ENCODE data around the gene SUSD2.
"Not testable (repeated sequence)": the region's sequence is repeated elsewhere in the genome, so short reads cannot be mapped to it uniquely, and the experiment has no call there.

Gene SUSD2

GRCh38 chr22:24190596-24191208 lies 9.4 kb downstream of the SUSD2 start:
- DNase-seq = no peak

- no peak for DNase-seq
These were observed 10.1 kb downstream of the SUSD2 start for GRCh38 chr22:24191381-24191841.

GRCh38 chr22:24191893-24192292 lies 10.6 kb downstream of the SUSD2 start:
- no peak for DNase-seq

- no peak for DNase-seq
These were observed 17.4 kb downstream of the SUSD2 start for GRCh38 chr22:24198682-24199052.

GRCh38 chr22:24200619-24201212 lies 19.4 kb downstream of the SUSD2 start:
- no peak for DNase-seq

- DNase-seq = no peak
These were observed 20.7 kb downstream of the SUSD2 start for GRCh38 chr22:24201681-24202614.

GRCh38 chr22:24203856-24204255 lies 22.6 kb downstream of the SUSD2 start:
- DNase-seq = not testable (repeated sequence)

GRCh38 chr22:24205438-24206195 lies 24.3 kb downstream of the SUSD2 start:
- DNase-seq = no peak

- not testable (repeated sequence) for DNase-seq
These were observed 25.4 kb downstream of the SUSD2 start for GRCh38 chr22:24206460-24207263.

GRCh38 chr22:24207264-24208011 lies 26.2 kb downstream of the SUSD2 start:
- DNase-seq = no peak

- no peak for DNase-seq
These were observed 26.9 kb downstream of the SUSD2 start for GRCh38 chr22:24208012-24208749.

GRCh38 chr22:24209016-24209415 lies 27.7 kb downstream of the SUSD2 start:
- DNase-seq = no peak

GRCh38 chr22:24209687-24210086 lies 28.4 kb downstream of the SUSD2 start:
- no peak for DNase-seq

- DNase-seq = not testable (repeated sequence)
These were observed 29.1 kb downstream of the SUSD2 start for GRCh38 chr22:24210409-24210808.

GRCh38 chr22:24211716-24212115 lies 30.4 kb downstream of the SUSD2 start:
- DNase-seq = not testable (repeated sequence)

GRCh38 chr22:24213111-24213510 lies 31.8 kb downstream of the SUSD2 start:
- DNase-seq = not testable (repeated sequence)

- DNase-seq = no peak
These were observed 33.4 kb downstream of the SUSD2 start for GRCh38 chr22:24214467-24215285.

GRCh38 chr22:24216541-24217209 lies 35.4 kb downstream of the SUSD2 start:
- no peak for DNase-seq

- DNase-seq = no peak
These were observed 36.1 kb downstream of the SUSD2 start for GRCh38 chr22:24217384-24217783.
